GM23248 (cell line): ENCODE results near the gene ALPL.

ENCODE experiments used
- EZH2 ChIP-seq: fragments of 200-600 bp; sonication (generic); IDR thresholded peaks from 2 replicates; pipeline ENCODE4 v1.6.1; 2018; ENCODE audit warnings: antibody characterized with exemption, mild to moderate bottlenecking; ENCODE audit not compliant: insufficient read depth, poor library complexity, severe bottlenecking
- EZH2phosphoT487 ChIP-seq: fragments of 200-600 bp; sonication (generic); IDR thresholded peaks from 2 replicates; pipeline ENCODE4 v1.6.1; 2018; ENCODE audit warnings: antibody characterized with exemption, moderate library complexity, mild to moderate bottlenecking, low read depth; ENCODE audit not compliant: insufficient read depth

GRCh38 chr1:21618059-21618458 lies 108.8 kb downstream of the ALPL start:
- TF ChIP-seq EZH2 (no peak), EZH2phosphoT487 (no peak)
